SJCRH30 (cell line): Measurements from ENCODE around the gene IGFL1. TPM values are rescaled to one million over a fixed set of nuclear protein-coding genes. Genes with fewer than 3 reads are reported as not detected.
"Not testable (repeated sequence)": the region's sequence is repeated elsewhere in the genome, so short reads cannot be mapped to it uniquely, and the experiment has no call there.

Experiments used
- DNase-seq, 2 experiments: peaks; one replicate each; pipeline ENCODE4 v3.0.0-alpha.2; 2015 to 2020
- H3K27ac ChIP-seq: fragments of 250-450 bp; sonication (Bioruptor Pico); 2 replicates; pipeline ENCODE4 v1.5.1; 2020; ENCODE audit warnings: mild to moderate bottlenecking, moderate library complexity
- H3K27me3 ChIP-seq: fragments of 250-450 bp; sonication (Bioruptor Pico); 2 replicates; pipeline ENCODE4 v1.5.1; 2020; ENCODE audit warnings: mild to moderate bottlenecking, moderate library complexity
- H3K36me3 ChIP-seq: fragments of 250-450 bp; sonication (Bioruptor Pico); 2 replicates; pipeline ENCODE4 v1.5.1; 2020; ENCODE audit warnings: mild to moderate bottlenecking, moderate library complexity
- H3K4me1 ChIP-seq: fragments of 250-450 bp; sonication (Bioruptor Pico); 2 replicates; pipeline ENCODE4 v1.5.1; 2020; ENCODE audit warnings: mild to moderate bottlenecking, moderate library complexity
- H3K4me3 ChIP-seq: fragments of 250-450 bp; sonication (Bioruptor Pico); 2 replicates; pipeline ENCODE4 v1.5.1; 2020; ENCODE audit warnings: mild to moderate bottlenecking, moderate library complexity
- H3K9me3 ChIP-seq: fragments of 250-450 bp; sonication (Bioruptor Pico); replicated peaks from 2 replicates; pipeline ENCODE4 v1.5.1; 2020; ENCODE audit warnings: mild to moderate bottlenecking, moderate library complexity
- total RNA-seq: library from RNA; depleted of rRNA; stranded (reverse); fragments of >200 nt; shearing (Covaris generic); gene quantifications from 2 replicates; pipeline ENCODE4 v1.2.3, GENCODE V29; 2014

Gene IGFL1
- total RNA-seq, 1 experiment from 2014 or later: not detected

DNA sequence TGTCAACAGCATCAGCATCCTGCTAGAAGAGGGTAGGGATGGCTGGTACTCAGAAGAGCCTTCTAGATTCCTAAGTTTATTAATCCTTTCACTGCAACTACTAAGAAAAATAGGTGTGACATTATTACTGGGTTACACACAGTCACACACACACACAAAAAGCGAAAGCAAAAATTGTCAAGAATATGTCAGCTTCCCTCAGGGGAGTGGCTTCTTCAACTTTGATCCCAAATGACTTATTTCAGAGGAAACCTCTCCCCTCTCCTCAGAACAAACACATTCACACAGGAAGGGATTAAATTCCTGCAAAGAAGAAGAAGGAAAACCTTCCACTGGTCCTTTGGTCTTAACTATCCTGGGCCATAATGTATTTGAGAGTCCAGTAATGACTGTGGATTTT lies 20.1 kb upstream of the IGFL1 start:
- no peak overlapping the region for H3K4me3 ChIP-seq
- no peaks in the 10 kb centered on the region for H3K9me3 ChIP-seq
- H3K27ac ChIP-seq: no peak overlapping the region
- H3K36me3 ChIP-seq: no peaks in the 10 kb centered on the region
- peaks cover 3% of the 10 kb centered on the region; the same call in 1 of the 2 replicates for H3K27me3 ChIP-seq
- DNase-seq: no peak
- no peaks in the 10 kb centered on the region for H3K4me1 ChIP-seq

DNA sequence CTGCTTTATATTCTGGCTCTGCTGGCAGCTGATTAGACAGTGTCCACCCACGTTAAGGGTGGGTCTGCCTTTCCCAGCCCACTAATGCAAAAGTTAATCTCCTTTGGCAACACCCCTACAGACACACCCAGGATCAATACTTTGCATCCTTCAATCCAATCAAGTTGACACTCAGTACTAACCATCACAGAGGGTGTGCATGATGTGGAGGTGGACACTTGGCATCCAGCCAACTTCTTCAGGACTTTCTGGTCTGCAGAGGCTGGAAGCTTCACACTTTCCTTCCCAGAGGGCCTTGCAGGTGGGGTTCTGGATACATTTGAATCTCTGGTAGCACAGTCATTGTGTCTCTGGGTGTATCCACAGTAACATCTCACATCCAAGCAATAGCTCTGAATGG lies 18.9 kb upstream of the IGFL1 start:
- no peaks in the 10 kb centered on the region for H3K36me3 ChIP-seq
- H3K27ac ChIP-seq: no peak overlapping the region
- H3K27me3 ChIP-seq: peaks cover 3% of the 10 kb centered on the region; the same call in 1 of the 2 replicates
- no peaks in the 10 kb centered on the region for H3K9me3 ChIP-seq
- no peak overlapping the region for H3K4me3 ChIP-seq
- DNase-seq: no peak
- H3K4me1 ChIP-seq: no peaks in the 10 kb centered on the region

DNA sequence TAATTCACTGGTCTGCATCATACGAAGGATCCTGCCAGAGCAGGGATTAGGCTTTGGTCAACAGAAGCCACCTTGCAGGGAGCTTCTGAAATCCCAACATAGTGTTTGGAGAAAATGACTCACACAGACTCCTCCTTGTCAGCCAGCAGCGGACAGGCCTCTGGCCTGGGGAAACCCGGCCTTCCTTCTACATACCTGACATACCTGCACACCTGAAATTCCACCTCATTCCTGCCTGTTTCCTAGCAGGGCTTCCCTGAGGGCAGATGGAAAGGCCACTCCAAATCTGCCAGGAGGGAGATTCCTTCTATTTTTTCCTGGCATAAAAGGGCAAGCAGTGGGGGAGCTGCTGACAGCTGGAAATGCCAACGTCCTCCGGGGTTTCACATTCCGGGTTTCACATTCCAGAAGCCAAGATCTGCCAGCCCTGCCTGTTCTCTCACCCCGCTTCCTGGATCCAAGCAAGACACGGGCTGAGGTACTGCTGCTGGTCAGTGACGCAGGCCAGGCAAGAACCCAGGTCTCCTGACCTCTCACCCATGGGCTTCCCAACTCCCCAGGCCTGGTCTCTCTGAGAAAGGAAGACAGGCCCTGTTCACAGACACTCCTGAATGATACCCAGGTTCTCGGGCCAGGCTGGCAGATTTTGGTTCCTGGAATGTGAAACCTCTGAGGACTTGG lies 18.2 kb upstream of the IGFL1 start:
- Histone ChIP-seq H3K27me3 (peaks cover 3% of the 10 kb centered on the region; the same call in 1 of the 2 replicates), H3K36me3 (no peaks in the 10 kb centered on the region), H3K9me3 (no peaks in the 10 kb centered on the region), H3K4me3 (no peak overlapping the region), H3K4me1 (no peaks in the 10 kb centered on the region), H3K27ac (no peak overlapping the region)
- DNase-seq: peak; percentile 17 to 26

DNA sequence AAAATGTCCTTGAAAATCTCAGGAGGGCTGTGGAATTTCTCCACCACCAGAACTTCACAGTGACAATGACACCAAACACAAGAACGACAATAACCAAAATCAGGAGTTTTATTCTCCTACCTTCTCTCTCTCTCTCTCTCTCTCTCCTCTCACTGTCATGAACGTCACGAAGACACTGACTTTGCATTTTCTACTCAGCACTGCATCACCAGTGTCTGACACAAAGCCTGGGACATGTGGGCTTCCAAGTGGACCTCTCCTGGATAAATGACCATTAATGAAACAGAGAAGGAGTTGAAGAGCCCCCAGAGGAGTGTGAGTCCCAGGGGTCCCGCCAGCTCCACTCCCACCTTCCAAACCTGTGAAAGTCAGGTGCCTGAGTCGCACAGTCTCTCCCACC lies 16.9 kb upstream of the IGFL1 start:
- not testable (repeated sequence) for H3K27ac ChIP-seq

DNA sequence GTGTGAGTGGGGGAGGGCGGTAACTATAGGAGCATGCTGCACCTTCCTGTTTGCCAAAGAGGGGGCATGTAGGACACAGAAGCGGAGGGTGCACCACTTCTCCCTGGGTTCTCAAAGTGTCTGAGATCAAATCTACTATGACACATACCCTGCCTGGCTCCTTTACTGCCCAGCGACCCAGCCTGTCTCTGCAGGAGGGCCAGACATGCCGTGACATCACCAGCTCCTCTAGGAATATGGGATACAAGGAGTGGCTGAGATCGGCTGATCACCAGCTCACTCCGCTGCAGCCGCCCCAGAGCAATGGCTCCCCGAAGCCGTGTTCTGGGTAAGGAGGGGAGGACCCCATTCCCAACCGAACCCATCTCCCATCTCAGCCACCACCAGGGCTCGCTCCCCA lies 16.4 kb upstream of the IGFL1 start:
- no peaks in the 10 kb centered on the region for H3K4me1 ChIP-seq
- H3K36me3 ChIP-seq: no peaks in the 10 kb centered on the region
- no peaks in the 10 kb centered on the region for H3K9me3 ChIP-seq
- peaks cover 3% of the 10 kb centered on the region; the same call in 1 of the 2 replicates for H3K27me3 ChIP-seq
- no peak overlapping the region for H3K4me3 ChIP-seq
- DNase-seq: no peak
- no peak overlapping the region for H3K27ac ChIP-seq

More for the DNA sequence above, 16.9 kb upstream of the IGFL1 start:
- not testable (repeated sequence) for H3K36me3 ChIP-seq, H3K9me3 ChIP-seq, H3K4me1 ChIP-seq, H3K27me3 ChIP-seq, DNase-seq, H3K4me3 ChIP-seq

DNA sequence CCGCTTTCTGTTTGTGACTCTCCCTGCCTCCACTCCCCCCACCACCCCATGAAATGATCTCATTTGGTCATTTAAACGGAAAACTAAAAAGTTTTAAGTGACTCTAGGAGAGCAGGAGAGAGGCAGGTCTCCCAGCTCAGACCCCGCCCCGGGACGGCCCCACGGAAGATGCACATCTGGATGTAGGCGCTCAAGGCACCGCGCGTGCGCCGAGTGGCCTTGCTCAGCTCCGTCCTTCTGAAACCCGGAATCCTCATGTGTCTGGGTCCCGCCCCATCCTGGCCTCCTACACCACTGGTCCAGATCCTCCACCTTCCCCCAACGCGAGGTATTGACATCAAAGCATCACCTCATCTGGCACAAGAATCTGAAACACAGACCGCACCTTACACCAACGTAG lies 15.7 kb upstream of the IGFL1 start:
- Histone ChIP-seq H3K36me3 (no peaks in the 10 kb centered on the region), H3K9me3 (no peaks in the 10 kb centered on the region), H3K4me3 (no peak overlapping the region), H3K27me3 (peaks cover 3% of the 10 kb centered on the region; the same call in 1 of the 2 replicates), H3K4me1 (no peaks in the 10 kb centered on the region), H3K27ac (no peak overlapping the region)
- no peak for DNase-seq

DNA sequence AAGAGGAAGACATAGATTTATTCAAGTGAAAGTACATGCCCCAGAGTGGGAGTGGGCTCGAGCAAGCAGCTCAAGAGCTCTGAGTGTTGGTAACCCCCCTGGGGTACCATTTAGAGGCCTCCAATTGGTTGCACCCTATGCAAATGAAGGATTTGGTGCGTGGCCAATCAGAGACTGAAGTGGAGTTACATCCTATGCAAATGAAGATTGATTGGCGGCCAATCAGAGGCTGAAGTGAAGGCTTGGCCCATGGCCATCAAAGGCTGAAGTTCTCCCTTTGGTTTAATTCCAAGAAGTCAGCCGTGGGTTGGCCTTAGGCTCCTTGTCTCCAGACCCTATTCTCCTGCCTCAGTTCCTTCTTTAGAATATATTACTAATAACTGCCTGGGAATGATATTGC lies 12.9 kb upstream of the IGFL1 start:
- peak in 1 of 2 experiments; percentile 9 for DNase-seq
- H3K27ac ChIP-seq: no peak overlapping the region
- no peak overlapping the region for H3K4me3 ChIP-seq
- no peaks in the 10 kb centered on the region for H3K9me3 ChIP-seq
- no peaks in the 10 kb centered on the region for H3K36me3 ChIP-seq
- H3K27me3 ChIP-seq: peaks cover 3% of the 10 kb centered on the region; the same call in 1 of the 2 replicates
- H3K4me1 ChIP-seq: no peaks in the 10 kb centered on the region

DNA sequence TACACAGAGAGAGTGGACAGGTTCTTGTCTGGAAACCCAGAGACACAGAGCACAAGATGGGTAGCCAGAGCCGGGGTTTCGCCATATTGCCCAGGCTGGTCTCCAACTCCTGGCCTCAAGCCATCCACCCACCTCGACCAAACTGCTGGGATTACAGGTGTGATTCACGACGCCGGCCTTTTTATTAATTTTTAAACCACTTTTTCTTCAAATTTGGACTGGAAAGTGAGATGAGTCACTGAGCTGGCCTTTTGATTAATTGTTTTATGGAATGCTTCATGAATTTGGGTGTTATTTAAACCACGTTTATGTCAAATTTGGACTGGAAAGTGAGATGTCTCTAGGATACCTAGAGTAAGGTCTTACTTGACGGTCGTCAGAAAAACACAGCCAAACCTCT lies 12.1 kb upstream of the IGFL1 start:
- no peak overlapping the region for H3K4me3 ChIP-seq
- DNase-seq: no peak
- H3K9me3 ChIP-seq: no peaks in the 10 kb centered on the region
- H3K36me3 ChIP-seq: no peaks in the 10 kb centered on the region
- no peaks in the 10 kb centered on the region for H3K4me1 ChIP-seq
- H3K27ac ChIP-seq: no peak overlapping the region
- peaks cover 3% of the 10 kb centered on the region; the same call in 1 of the 2 replicates for H3K27me3 ChIP-seq

DNA sequence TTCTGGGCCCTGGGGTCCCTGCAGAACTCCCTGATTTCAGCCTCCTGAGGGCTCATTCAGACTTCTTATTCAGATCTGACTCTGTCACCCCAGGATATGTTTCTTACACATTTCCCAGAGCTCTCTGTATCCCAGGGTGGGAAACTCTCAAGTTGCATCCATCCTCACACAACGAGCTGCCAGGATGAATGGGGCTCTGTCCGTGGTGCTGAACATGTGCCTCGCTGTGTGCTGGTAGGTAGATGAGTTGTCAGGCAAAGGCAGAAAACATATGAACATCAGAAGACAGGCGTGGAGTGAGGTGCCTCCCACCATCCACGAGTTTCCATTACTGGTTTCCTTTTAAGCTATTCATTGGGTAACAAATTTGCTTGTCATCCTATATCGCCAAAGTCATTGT lies 11.4 kb upstream of the IGFL1 start:
- no peaks in the 10 kb centered on the region for H3K36me3 ChIP-seq
- H3K27ac ChIP-seq: no peak overlapping the region
- H3K4me3 ChIP-seq: no peak overlapping the region
- H3K9me3 ChIP-seq: no peaks in the 10 kb centered on the region
- DNase-seq: peak; percentile 56 to 80
- H3K27me3 ChIP-seq: no peaks in the 10 kb centered on the region; the same call in 1 of the 2 replicates
- no peaks in the 10 kb centered on the region for H3K4me1 ChIP-seq

DNA sequence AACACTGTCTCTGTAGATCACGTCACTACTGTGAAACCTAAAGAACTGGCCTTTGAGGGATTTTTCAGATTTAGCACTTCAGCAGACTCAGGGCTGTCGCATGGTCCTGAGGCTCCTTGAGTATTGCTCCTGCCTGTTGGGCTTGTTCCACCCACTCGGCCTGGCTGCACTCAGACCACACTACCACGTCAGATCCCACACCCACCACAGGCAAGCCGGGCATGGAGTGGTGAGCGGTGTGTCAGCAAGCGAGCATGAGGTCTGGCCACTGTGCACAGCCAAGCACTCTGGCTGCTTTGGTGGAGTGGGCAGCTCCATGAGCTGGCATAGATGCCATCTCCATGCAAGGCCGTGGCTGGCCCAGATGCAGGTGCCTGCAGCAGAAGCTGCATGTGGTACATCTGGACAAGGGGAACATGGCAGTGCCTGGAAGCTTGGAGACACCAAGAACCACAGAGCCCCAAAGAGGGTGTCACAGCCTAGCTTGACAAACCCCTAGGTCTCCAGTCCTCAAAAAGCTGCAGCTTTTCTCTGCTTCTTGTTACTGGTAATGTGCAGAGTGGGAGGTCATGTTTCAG lies 9.4 kb upstream of the IGFL1 start:
- no peaks in the 10 kb centered on the region for H3K27me3 ChIP-seq
- no peak overlapping the region for H3K4me3 ChIP-seq
- H3K9me3 ChIP-seq: no peaks in the 10 kb centered on the region
- H3K4me1 ChIP-seq: no peaks in the 10 kb centered on the region
- DNase-seq: no peak
- no peaks in the 10 kb centered on the region for H3K36me3 ChIP-seq
- H3K27ac ChIP-seq: no peak overlapping the region

DNA sequence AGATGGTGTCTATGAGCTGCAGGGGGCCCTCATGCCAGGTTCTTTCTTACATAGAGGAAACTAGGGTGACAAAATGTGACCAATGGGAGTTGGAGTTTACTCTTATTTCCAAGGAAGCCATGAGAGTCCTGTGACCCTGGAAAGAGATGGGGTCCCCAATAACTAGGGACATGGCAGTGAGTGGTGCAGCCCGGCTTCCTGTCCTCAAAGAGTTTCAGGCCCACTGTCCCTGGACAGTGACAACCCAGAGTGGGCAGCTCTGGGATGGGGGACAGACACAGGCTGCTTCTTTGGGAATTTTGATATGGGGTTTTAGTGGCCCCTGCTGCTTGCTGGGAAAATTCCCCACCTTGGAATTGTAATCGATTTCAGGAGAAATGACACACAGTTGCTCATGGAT lies 8.4 kb upstream of the IGFL1 start:
- Histone ChIP-seq H3K27me3 (no peaks in the 10 kb centered on the region), H3K9me3 (no peaks in the 10 kb centered on the region), H3K27ac (no peak overlapping the region), H3K4me3 (no peak overlapping the region), H3K4me1 (no peaks in the 10 kb centered on the region), H3K36me3 (no peaks in the 10 kb centered on the region)
- no peak for DNase-seq

DNA sequence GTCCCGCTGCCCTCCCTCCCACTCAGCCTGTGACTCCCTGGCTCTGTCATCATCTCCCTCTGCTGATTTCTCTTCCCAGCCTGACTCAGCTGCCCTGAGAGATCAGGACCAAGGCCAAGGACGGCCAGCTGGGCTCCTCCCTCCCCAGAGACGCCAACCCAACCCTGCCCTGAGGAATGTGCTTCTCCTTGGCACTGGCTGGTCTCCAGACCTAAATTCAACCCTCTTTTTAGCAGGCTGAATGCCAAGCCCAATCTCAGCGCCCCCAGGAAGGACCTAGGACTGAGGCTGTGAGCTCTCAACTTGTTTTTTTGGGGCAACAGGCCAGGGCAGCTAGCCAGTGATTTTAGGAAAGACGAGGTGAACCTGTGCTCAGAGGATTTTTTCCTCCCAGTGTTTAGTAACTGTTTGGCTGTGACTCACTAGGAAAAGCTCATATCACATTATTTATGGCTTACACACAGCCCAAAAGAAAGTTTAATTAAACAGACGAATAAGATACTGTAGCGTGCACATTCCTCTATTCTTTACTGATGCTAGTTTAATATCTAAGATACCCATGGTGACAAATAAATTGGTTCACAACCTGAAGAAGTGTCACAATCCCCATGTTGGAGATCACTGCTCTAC lies 7.4 kb upstream of the IGFL1 start:
- peak; percentile 19 to 20 for DNase-seq
- H3K27ac ChIP-seq: no peak overlapping the region
- no peaks in the 10 kb centered on the region for H3K36me3 ChIP-seq
- peaks cover 2% of the 10 kb centered on the region; the same call in 1 of the 2 replicates for H3K27me3 ChIP-seq
- H3K9me3 ChIP-seq: no peaks in the 10 kb centered on the region
- H3K4me3 ChIP-seq: no peak overlapping the region
- H3K4me1 ChIP-seq: no peaks in the 10 kb centered on the region

DNA sequence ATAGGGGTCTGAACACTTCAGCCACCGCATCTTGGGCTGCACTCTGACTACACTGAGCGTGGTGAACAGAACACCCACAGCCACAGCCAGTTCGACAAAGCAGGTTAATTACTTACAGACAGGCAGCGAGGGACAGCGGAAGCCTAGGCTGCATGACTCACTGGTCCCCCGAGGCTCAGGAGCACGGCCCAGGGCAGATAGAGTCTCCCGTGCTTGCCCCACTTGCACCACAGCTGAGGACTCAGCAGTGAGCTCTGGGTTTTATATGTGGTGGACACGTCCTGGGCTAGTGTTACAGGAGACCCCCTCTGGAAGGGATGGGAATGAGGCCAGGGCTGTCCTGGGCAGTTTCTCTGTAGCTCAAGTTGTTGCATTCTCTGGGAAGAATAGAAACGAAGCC lies 5.8 kb upstream of the IGFL1 start:
- not testable (repeated sequence) for H3K27ac ChIP-seq, H3K4me3 ChIP-seq, H3K9me3 ChIP-seq, H3K27me3 ChIP-seq, H3K4me1 ChIP-seq, DNase-seq, H3K36me3 ChIP-seq

DNA sequence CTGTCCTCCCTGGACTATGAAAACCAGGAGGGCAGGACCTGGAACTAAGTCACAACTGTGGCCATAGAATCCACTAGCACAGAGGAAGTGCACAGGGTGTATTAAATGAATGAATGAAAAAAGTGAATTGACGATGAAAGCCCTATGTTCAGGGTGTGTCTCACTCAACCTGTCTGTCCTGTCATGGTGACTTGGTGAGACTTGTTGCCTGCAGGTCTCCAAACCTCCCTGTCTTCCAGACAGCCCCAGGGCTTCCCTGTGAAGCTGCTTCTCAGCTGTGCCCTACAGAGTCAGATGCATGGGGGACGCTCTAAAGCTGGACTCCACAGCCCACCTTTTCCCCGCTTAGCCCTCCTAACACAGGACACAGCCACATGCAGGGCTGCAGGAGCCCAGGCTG lies 4.8 kb upstream of the IGFL1 start:
- no peaks in the 10 kb centered on the region for H3K9me3 ChIP-seq
- peaks cover 4% of the 10 kb centered on the region; the same call in 1 of the 2 replicates for H3K27me3 ChIP-seq
- no peaks in the 10 kb centered on the region for H3K36me3 ChIP-seq
- no peaks in the 10 kb centered on the region for H3K4me1 ChIP-seq
- DNase-seq: no peak
- no peak overlapping the region for H3K4me3 ChIP-seq
- no peak overlapping the region for H3K27ac ChIP-seq

DNA sequence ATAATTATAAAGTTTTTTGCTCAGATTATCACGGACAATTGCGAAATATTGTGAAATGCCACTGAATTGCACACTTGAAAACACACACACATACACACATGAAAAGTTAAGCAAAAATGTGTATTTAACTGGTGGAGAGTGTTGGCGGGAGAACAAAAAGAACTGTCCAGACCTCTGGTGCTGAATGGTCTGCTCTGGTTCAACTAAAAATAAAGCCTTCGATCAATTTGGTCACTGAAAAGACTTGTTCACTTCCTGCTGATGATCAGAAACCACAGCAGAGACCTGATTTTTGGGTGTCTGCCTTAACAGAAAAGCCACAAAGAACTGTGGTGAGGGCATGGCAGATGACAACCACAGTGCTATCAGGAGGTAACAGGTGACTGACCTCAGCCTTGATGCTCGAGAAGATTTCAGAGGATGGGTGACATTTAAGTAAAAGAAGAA lies 4.0 kb upstream of the IGFL1 start:
- Histone ChIP-seq H3K36me3 (no peaks in the 10 kb centered on the region), H3K27me3 (peaks cover 4% of the 10 kb centered on the region; the same call in 1 of the 2 replicates), H3K27ac (no peak overlapping the region), H3K4me3 (no peak overlapping the region), H3K9me3 (no peaks in the 10 kb centered on the region), H3K4me1 (no peaks in the 10 kb centered on the region)
- peak in 1 of 2 experiments; percentile 26 for DNase-seq
